NCI-H1048 (cell line): Measurements from ENCODE around the gene TPX2.
A peak's percentile ranks its signal among the peaks of the same experiment; 100 is the strongest.
"Not testable (repeated sequence)": the region's sequence is repeated elsewhere in the genome, so short reads cannot be mapped to it uniquely, and the experiment has no call there.

Experiments used
- DNase-seq: peaks from one replicate; lab custom pipeline; 2025; lab: John Stamatoyannopoulos, UW

TPX2 gene

DNA sequence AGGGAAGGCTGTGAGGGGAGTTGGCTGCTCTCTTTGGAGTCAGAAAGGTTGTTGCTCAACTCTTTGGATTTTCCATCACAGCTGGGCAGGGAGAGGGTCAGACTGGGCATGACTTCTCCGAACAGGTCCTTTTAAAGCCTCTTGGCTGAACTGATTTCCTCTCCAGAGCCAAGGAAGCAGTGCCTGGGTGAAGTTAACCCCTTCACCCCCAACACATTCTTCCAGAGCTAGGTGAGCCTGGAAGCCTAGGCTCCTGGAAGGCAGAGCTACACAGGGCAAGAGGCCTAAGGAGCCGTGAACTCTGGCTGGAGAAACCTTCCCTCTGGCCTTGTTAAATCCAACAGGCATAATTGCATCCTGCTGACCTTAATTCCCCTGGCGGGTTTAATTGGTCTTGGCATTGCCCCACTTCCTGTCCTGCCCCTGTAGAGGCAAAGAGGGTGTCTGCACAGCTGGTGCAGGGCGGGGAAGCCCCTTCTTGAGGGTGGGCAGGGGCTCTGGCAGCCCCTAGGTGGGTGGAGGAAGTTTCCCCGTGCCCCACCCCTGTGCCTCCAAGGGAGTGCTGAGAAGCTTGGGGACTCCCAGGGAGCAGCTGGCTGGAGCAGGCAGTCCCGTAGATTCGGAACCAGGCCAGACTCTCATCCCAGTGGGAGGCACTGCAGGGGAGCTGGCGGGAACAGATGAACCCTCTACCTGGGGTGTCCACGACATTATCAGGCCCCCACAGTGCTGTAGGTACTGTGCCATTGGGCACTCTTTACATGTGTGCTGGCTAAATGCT, 76.5 kb downstream of the TPX2 start:
- DNase-seq = no peak

DNA sequence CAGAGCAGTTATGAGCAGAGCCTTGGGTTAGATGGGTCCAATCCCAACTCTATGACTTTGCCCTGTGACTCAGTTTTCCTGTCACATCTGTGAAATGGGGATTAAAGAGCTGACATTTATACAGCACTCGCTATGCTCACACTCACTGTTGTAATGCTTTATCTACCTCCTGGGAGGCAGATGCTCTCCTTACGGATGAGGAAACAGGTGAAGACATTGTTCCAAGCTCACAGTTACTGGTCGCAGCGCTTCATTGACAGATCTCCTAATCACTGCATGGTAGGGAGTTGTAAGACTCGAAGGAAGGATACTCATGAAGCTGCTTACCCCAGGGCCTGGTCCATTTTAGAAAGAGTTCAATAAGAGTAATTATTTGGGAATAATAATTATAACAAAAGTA, 77.1 kb downstream of the TPX2 start:
- DNase-seq = no peak

DNA sequence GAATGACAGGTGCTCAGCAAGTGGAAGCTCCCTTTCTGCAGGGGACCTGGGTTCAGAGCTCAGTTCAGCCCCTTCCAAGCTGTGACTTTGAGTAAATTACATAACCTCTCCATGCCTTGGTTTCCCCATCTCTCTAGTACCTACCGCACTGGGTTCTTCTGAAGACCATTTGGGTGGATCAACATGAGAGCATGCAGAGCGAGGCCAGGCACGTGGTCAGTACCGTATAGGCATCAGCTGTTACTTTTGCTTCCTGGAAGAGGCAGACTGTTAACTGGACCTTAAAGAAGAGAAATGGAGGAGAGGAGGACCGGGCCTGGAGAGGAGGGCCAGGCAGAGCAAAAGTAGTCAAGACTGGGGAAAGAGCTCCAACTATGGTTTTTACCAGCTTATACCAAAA, 78.4 kb downstream of the TPX2 start:
- DNase-seq = no peak

DNA sequence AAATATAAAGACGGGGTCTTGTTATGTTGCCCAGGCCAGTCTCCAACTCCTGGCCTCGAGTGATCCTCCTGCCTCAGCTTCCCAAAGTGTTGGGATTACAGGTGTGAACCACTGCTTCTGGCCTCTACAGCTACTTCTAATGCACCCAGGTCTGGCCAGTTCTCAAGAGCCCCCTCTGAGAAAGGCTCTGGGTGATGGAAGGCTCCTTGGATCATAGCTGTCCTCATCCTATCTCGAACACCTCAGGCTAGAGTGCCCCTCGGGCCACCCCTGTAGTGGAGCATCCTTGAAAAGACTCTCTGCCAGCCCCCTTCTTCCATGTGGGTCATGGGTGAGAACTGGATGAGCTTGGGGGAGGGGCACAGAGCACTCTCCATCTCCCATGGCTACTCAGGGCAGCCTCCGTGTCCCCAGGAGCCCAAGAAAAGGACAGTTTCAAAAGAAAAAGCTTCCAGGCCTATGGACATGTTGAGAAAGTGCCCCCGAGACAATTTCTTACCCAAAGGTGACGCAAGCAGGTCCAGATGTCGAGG, 79.4 kb downstream of the TPX2 start:
- no peak for DNase-seq

DNA sequence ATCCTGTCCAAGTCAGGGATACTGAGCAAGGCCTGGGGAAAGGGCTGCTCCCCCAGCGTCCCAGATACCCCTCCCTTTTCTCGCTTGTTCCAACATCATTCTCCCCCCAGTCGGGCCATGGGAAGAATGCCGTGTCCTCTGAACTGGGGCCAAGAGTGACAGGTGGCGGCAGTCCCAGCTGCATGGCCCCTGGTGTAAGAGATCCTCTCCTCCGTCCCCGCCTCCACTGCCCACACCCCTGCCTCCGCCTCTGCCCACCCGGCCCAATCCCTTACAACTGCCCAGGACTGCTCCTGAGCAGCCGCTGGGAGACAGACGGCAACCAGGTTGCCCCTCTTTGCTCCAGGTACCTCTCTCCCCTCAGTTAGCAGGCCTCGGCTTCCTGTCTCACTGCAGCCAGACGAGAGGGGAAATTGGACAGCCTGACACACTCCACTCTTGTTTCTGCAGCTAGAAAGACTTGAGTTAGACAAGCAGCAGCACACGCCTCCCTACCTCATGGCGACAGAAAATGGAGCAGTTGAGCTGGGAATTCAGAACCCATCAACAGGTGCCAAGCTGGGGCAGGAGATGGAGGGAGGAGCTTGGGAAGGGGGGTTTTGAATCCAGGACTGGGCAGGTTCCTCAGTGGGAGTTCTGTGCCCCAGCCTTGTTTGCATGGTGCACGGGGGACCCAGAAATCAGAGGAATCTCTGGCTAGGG, 80.1 kb downstream of the TPX2 start, which contains the start of gene MYLK2:
TSS of gene MYLK2 (plus strand) at position 274 of the 702 bp plus-strand sequence. CDS start at position 499, 225 bp downstream.
- DNase-seq = no peak

DNA sequence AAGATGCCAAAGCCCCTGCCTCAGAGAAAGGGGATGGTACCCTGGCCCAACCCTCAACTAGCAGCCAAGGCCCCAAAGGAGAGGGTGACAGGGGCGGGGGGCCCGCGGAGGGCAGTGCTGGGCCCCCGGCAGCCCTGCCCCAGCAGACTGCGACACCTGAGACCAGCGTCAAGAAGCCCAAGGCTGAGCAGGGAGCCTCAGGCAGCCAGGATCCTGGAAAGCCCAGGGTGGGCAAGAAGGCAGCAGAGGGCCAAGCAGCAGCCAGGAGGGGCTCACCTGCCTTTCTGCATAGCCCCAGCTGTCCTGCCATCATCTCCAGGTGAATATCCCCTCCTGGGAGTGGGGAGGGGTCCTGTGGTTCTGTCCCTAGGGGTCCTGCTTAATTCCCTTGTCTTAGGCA, 81.1 kb downstream of the TPX2 start:
- DNase-seq = no peak

DNA sequence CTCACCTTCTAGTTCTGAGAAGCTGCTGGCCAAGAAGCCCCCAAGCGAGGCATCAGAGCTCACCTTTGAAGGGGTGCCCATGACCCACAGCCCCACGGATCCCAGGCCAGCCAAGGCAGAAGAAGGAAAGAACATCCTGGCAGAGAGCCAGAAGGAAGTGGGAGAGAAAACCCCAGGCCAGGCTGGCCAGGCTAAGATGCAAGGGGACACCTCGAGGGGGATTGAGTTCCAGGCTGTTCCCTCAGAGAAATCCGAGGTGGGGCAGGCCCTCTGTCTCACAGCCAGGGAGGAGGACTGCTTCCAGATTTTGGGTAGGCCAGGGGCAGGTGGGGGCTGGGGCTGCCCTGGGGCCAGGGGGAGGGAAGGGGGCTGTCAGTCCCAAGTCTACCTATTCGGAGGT, 82.3 kb downstream of the TPX2 start:
- no peak for DNase-seq

DNA sequence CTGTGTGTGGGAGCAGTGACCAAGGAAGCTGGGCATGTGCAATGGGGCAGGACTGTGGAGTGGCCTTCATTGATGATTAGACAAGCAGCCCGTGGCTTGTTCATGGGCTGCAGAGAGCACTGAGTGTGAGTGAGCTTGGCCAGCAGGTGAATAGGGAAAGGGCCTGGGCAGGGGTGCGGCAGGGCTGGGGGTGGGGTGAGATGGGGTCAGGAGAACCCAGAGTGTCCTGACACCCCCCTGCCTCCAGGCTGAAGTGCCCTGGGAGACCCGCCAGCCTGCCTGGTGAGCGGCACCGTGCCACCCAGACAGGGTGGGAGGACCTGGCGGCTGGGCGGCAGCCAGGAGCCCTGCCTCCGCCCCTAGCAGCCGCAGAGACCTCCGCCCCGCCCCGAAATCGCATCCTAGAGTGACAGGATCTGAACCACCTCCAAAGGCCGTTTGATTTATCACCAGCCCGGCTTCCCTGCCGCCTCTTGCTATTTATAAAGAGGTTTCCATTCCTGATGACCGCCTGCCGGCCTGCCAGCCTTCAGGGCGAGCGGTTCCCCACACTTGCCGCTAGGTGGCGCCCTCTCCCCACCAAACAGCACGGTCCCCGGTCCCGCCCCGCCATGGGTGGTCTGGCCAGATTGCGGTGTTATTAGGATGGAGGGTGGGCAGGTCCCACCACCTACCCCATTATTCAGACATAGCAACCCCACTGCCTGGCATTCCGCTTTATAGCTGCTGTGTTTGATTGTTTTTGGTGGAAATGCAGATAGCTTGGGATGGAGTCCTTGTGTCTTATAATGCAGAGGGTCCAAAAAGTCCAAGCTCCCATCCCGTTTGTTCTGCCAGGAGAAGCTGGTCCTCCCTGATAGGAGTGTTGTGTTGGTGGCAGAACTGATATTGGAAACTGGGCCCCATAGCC, 83.6 kb downstream of the TPX2 start:
- peak; percentile 66 for DNase-seq

DNA sequence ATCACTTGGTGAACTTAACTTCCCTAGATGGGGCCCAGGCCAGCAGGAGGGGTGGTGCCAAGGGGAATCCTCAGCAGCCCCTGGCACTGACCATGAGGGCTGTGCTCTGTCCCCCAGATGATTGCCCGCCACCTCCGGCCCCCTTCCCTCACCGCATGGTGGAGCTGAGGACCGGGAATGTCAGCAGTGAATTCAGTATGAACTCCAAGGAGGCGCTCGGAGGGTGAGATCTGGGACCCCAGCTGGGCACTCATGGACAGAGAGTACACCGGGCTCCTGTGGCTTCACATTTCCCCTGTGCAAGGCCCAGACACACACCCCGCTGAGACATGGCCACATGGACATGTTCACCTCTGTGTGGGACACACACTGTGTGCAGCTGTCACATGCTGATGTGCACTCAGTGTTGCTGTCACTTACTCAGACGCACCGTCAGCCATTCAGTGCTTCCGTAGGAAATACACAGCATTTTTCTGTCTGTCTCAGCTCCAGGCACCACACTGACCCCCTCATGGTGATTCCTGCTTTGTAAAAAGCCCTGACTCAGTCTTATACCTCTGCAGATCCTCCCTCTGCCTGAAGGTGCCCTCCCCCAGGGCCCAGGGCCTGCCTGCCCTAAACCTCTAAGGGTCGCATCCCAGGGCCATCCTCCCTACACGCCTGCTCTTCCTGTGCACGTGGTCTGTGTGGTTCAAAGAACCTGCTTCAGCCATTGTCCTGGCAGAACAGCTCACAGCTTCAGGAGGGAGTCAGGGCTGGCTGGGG, 84.5 kb downstream of the TPX2 start:
- DNase-seq = no peak

DNA sequence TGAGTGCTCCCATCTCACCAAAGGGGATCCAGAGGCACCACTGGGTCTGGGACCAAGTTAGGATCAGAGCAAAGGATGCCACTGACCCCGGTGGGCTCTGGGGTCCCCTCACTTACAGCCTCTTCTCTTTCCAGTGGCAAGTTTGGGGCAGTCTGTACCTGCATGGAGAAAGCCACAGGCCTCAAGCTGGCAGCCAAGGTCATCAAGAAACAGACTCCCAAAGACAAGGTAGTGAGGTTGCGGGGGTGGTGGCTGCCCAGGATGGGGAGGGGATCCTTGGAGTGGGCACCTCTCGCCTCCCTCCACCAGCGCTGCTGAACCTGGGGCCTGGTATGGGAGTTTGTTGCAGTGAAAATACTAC, 85.0 kb downstream of the TPX2 start:
- no peak for DNase-seq

DNA sequence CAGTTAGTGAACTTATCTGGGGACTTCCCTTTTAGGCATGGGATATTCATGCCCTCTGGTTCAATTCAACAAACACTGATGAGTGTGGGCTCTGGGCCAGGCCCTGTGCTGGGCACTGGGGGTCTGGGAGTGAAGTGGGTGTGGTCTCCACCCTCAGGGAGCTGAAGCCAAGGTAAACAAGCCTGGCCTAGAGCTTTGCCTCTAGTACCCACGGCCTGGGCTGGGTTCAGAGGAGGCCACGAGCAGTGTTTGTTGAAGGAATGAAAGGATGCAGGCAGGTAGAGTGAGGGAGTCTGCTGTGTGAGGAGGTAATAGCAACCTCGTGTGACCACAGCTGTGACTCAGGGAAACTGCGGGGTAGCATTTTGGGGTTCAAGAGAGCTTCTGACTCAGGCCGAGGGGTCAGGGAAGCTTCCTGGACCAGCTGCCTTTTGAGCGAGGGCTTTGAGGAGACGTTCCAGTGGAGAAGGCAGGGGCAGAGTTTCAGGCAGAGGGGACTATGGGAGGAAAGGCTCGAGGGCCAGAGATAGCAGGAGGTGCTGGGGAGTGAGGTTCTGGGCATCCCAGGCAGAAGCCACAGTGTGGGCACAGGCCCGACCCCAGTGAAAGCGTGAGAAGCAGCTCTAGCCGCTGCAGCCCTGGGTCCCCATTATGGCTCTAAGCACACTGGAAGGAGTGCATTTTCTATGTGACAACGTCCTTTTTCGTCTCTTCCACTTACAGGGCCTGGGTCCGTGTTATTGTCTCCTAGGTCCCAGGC, 85.6 kb downstream of the TPX2 start:
- no peak for DNase-seq

DNA sequence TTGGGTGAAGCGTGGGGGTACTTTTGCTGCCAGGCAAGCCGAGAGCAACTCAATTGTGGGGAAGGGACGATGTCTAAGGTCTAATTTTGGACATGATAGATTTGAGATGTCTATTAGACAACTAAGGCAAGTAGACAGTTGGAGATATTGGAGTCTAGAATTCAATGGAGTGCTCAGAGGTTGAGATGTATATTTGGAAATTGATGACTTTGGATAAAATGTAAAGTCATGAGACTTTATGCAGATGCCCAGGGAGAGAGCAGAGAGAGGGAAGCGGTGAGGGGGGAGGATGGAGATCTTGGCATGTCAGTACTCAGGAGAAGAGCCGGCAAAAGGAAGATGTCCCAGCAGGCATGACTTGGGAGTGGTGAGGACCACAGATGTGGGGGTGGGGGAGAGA, 87.0 kb downstream of the TPX2 start:
- no peak for DNase-seq

DNA sequence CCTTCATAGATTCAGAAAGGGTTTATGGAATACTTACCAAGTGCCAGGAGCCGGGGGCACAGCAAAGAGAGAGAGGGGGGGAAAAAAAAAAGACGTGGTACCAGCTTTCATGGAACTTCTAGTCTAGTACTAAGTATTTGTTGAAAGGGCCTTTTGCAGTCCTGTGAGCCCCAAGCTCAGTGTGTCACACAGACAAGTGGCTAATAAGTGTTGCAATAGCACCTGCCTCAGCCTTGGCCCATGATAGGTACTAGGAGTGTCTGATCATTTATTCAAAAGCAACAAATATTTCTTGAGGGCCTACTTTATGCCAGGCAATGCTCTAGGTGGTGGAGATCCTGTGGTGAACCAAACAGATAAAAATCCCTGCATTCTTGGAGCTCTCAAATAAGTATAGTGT, 88.0 kb downstream of the TPX2 start:
- DNase-seq = no peak

DNA sequence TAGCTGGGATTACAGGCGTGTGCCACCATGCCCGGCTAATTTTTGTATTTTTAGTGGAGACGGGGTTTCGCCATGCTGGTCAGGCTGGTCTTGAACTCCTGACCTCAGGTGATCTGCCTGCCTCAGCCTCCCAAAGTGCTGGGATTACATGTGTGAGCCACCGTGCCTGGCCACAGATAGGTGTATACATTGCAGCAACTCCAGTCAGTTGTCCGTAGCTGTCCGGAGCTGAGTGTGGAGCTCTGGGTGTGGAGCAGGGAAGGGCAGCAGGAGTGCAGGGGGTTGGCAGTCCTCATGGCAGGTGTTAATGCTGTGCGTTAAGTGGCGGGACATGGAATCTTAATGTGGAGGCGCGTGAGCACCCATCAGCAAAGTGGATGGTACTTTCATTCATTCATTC, 88.9 kb downstream of the TPX2 start:
- DNase-seq = not testable (repeated sequence)

DNA sequence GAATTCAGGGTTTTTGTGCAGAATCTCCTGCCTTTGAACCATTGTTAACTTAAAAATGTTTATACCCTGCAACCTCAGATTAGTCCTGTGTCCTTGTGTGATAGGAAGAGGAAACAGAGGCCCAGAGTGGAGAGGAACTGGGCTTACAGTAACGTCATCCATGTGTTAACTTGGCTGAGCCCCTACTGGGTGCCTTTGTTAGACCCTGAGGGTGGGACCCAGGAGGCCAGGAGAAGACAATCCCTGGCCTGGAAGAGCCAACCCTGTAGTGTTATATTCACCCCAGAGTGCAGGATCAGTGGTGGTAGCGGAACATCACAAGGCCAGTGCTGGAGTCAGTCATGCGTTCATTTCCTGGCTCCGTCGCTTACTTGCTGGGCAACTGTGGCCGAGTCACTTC, 90.6 kb downstream of the TPX2 start:
- no peak for DNase-seq

DNA sequence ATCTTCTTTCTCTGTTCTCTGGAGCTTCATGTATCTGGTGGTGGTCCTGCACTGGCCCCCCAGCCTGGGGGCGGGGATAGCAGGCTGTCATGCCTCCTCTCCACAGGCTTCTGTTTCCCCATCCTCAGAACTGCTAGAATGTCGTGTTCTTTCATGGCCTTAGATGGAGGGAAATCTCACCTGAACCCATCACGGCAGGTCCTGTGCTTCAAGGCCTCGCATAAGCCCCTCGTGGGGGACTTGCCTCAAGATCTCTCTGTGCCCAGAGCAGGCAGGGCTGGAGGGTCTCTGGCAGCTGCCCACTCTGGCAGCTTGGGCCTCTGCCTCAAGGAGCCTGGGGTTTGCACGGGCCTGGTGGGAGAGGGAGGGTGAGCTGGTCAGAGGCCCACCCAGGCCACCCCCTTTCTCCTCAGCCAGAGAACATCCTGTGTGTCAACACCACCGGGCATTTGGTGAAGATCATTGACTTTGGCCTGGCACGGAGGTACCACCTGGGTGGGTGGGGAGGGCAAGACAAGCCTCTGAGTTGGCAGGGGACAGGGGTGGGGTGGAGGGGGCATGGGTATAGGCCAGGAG, 91.4 kb downstream of the TPX2 start:
- no peak for DNase-seq

DNA sequence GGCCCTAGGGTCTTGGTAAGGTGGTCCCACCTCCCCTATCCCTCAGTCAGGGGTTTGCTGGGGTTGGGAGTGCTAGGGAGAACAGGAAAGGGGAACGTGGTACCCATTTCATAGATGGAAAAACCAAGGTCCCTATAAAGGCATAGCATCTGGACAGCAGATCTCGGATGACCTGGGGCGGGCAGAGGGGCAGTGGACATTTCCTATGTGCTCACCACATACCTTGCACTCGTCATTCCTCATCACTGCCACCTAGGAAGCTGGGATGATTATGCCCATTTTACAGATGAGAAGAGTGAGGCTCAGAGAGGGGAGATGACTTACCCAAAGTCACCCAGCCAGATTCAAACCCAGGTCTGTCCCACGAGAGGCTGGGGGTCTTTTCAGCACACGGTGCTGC, 92.1 kb downstream of the TPX2 start:
- DNase-seq = no peak

DNA sequence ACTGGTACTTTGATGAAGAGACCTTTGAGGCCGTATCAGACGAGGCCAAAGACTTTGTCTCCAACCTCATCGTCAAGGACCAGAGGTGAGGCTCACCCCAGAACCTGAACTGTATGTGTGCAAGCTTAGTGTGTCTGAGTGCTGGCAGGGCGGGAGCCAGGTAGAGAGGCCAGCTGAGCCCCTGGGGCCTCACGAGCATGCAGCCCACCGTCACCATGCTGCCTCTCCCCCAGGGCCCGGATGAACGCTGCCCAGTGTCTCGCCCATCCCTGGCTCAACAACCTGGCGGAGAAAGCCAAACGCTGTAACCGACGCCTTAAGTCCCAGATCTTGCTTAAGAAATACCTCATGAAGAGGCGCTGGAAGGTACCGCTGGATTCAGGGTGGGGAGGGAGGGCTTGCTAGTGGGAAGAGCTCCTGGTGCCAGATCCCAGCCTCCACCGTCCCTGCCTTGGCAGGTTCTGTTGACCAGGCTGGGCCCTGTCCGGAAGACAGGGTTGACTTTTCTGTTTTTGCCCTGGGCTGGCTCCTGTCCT, 92.7 kb downstream of the TPX2 start:
- no peak for DNase-seq

DNA sequence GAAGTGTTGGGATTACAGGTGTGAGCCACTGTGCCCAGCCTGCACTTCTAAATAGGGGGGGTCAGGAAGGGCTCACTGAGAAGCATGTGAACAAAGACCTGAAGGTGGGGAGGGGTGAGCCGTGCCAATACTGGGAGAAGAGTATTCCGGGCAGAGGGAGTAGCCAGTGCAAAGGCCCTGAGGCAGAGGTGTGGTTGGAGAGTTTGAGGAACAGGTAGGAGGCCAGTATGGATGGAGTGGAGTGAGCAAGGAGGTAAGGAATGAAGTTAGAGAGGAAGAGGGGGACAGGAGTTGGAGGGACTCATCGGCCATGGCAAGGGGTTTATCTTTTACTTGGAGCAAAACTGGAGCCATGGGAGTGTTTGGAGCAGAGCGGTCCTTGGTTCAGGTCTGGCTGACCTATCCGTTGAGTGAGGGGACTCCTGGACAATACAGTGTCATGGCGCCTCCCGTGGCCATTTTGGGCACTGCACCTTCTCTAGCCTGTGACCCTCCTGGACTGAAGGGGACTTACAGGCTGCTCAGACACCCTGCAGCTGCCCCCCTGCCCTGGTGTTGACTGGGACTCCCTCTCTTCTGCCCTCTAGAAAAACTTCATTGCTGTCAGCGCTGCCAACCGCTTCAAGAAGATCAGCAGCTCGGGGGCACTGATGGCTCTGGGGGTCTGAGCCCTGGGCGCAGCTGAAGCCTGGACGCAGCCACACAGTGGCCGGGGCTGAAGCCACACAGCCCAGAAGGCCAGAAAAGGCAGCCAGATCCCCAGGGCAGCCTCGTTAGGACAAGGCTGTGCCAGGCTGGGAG, 94.2 kb downstream of the TPX2 start:
- DNase-seq = no peak
